Measurements from ENCODE around the gene NMNAT3. TPM values are rescaled to one million over a fixed set of nuclear protein-coding genes. Genes with fewer than 3 reads are reported as not detected.

The NMNAT3 gene
- total and polyA plus RNA-seq, 9 donors: 15.8 to 31.2 (median 21.6) TPM

DNA sequence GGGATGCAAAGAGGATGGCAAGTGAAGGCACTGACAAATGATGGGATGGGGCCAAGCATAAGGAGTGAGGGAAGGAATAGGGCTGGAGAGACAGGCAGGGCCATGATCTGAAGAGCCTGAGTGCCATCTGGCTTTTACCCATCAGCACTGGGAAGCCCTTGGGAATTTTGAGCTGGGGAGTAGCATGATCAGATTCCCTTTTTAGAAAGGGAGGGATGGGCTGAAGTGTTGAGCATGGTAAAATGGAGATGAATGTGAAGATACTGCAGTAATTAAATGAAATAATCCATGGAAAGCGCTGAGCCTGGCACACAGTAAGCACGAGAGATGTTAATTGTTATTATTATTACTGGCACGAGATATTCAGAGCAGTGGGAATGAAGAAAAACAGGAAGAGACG, 148.1 kb downstream of the NMNAT3 start:
- no peaks in the 10 kb centered on the region for H3K36me3 ChIP-seq
- no peaks in the 10 kb centered on the region for H3K27me3 ChIP-seq
- H3K27ac ChIP-seq: peak overlapping the region in 1 of 2 donors; percentile 97
- peaks cover 40% of the 10 kb centered on the region for H3K4me1 ChIP-seq (ENCODE audit: insufficient read depth)
- no peaks in the 10 kb centered on the region for H3K9me3 ChIP-seq
- 36 to 63% (median 38%) methylated on average over 4 of the region's 4 CpGs for WGBS, 3 donors
- TF ChIP-seq EP300 (IDR thresholded peaks at IDR 0.05) (no peak), POLR2A (IDR thresholded peaks at IDR 0.05) (no peak)
- TF ChIP-seq, protein P1, sequence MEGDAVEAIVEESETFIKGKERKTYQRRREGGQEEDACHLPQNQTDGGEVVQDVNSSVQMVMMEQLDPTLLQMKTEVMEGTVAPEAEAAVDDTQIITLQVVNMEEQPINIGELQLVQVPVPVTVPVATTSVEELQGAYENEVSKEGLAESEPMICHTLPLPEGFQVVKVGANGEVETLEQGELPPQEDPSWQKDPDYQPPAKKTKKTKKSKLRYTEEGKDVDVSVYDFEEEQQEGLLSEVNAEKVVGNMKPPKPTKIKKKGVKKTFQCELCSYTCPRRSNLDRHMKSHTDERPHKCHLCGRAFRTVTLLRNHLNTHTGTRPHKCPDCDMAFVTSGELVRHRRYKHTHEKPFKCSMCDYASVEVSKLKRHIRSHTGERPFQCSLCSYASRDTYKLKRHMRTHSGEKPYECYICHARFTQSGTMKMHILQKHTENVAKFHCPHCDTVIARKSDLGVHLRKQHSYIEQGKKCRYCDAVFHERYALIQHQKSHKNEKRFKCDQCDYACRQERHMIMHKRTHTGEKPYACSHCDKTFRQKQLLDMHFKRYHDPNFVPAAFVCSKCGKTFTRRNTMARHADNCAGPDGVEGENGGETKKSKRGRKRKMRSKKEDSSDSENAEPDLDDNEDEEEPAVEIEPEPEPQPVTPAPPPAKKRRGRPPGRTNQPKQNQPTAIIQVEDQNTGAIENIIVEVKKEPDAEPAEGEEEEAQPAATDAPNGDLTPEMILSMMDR (IDR thresholded peaks at IDR 0.05): no peak
- no peak overlapping the region for H3K4me3 ChIP-seq
- DNase-seq: no peak
- intact Hi-C loops (cut with DNase I): no loop called here

DNA sequence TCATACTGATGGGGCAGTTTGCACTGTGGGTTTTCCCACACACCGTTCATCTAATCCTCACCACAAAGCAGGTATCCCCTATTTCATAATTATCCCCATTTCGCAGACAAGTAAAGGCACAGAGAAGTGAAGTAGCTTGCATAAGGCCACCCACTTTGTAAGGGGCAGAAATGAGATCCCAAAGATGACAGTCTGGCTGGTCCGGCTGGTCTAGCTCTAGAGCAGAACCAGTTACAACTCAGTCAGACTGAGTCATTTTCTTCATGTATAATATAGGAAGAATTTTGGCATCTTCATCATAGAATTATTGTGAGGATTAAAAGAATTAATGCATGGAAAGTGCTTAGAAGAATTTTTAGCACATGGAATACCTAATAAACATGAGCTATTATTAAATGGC, 148.8 kb downstream of the NMNAT3 start:
- WGBS, 3 donors: 92 to 96% (median 93%) methylated on average over 3 of the region's 3 CpGs
- intact Hi-C loops (cut with DNase I): no loop called here
- peaks cover 34% of the 10 kb centered on the region for H3K4me1 ChIP-seq (ENCODE audit: insufficient read depth)

DNA sequence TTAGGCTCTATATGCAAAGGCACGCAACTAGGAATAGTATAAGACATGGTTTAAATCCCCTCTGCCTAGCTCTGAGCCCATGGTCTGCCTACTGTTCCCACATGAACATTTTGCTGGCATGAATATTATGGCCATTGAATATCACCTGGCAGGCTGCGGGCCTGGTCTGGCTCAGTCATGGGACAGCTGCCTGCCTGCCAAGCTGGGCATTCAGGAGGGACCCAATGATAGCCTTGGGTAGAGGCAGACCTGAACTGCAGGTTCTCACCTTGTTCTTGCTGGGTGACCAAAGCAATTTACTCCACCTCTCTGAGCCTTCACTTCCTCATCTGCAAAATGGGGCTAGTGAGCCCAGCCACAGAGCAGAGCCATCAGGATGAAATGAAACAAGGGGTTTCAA, 149.5 kb downstream of the NMNAT3 start:
- Histone ChIP-seq H3K27ac (no peak overlapping the region), H3K4me3 (no peak overlapping the region), H3K4me1 (ENCODE audit: insufficient read depth) (peaks cover 31% of the 10 kb centered on the region), H3K27me3 (no peaks in the 10 kb centered on the region), H3K9me3 (no peaks in the 10 kb centered on the region), H3K36me3 (no peaks in the 10 kb centered on the region)
- DNase-seq: no peak
- intact Hi-C loops (cut with DNase I): no loop called here
- no peak for TF ChIP-seq POLR2A (IDR thresholded peaks at IDR 0.05)
- WGBS, 3 donors: 90 to 100% (median 93%) methylated on average over 2 of the region's 2 CpGs

More for the DNA sequence above, 148.8 kb downstream of the NMNAT3 start:
- H3K36me3 ChIP-seq: no peaks in the 10 kb centered on the region
- TF ChIP-seq, protein P1 (IDR thresholded peaks at IDR 0.05): no peak
- TF ChIP-seq POLR2A (IDR thresholded peaks at IDR 0.05) (no peak), EP300 (IDR thresholded peaks at IDR 0.05) (no peak)
- no peak overlapping the region for H3K27ac ChIP-seq
- no peak for DNase-seq
- H3K27me3 ChIP-seq: no peaks in the 10 kb centered on the region
- H3K9me3 ChIP-seq: no peaks in the 10 kb centered on the region
- H3K4me3 ChIP-seq: no peak overlapping the region

DNA sequence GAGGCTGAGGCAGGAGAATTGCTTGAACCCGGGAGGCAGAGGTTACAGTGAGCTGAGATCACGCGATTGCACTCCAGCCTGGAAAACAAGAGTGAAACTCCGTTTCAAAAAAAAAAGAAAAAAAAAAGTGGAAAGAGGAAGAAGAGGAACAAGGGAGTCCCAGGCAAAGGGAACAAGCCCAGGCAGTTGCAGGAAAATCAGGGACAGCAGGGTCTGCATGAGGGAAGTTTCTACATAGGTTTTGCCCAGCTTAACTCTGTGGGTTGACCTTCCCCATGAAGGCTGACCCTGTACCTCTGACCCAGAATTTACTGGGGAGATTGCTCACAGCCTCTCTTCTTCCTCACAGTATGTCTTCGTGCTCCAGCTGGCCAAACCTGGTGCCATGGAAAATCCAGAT, 150.5 kb downstream of the NMNAT3 start:
- WGBS, 3 donors: 79 to 83% (median 81%) methylated on average over 5 of the region's 5 CpGs
- no peak overlapping the region for H3K4me3 ChIP-seq
- TF ChIP-seq EP300 (IDR thresholded peaks at IDR 0.05) (no peak), POLR2A (IDR thresholded peaks at IDR 0.05) (no peak)
- TF ChIP-seq, protein P1 (IDR thresholded peaks at IDR 0.05): no peak
- DNase-seq: no peak
- no peaks in the 10 kb centered on the region for H3K36me3 ChIP-seq
- no peak overlapping the region for H3K27ac ChIP-seq
- H3K9me3 ChIP-seq: no peaks in the 10 kb centered on the region
- peaks cover 27% of the 10 kb centered on the region for H3K4me1 ChIP-seq (ENCODE audit: insufficient read depth)
- H3K27me3 ChIP-seq: no peaks in the 10 kb centered on the region
- intact Hi-C loops (cut with DNase I): no loop called here

DNA sequence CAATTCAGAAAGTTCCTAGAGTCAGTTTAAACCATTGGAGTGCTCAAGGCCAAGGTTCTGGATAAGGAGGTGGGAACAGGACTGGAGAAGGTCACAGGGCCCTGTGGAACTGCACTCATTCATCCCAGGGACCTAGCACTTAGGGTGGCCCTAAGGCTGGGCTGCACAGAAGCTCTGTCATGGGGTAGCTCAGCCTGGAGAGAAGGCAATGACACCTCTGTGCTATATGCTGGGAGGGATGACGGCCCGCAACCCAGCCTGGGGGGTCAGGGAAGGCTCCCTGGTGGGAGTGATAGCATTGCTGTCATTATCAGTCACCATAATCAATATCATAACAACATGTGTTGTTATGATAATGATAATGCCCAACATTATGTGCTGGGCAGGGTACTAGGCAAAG, 151.6 kb downstream of the NMNAT3 start:
- H3K27ac ChIP-seq: no peak overlapping the region
- H3K9me3 ChIP-seq: no peaks in the 10 kb centered on the region
- WGBS, 3 donors: 69 to 90% (median 84%) methylated on average over 2 of the region's 2 CpGs
- H3K4me1 ChIP-seq (ENCODE audit: insufficient read depth): peaks cover 18% of the 10 kb centered on the region
- H3K4me3 ChIP-seq: no peak overlapping the region
- no peaks in the 10 kb centered on the region for H3K27me3 ChIP-seq
- TF ChIP-seq, protein P1 (IDR thresholded peaks at IDR 0.05): no peak
- no peak for TF ChIP-seq POLR2A (IDR thresholded peaks at IDR 0.05)
- DNase-seq: no peak
- intact Hi-C loops (cut with DNase I): no loop called here
- no peaks in the 10 kb centered on the region for H3K36me3 ChIP-seq
